PC-9 (cell line): ENCODE results near the gene NUCB1.

Experiments
- CTCF ChIP-seq: fragments of 200-600 bp; sonication (generic); conservative IDR thresholded peaks from 2 replicates; pipeline ENCODE4 v1.6.1; 2017; ENCODE audit warnings: mixed run types, antibody characterized with exemption, mild to moderate bottlenecking, moderate library complexity
- EZH2 ChIP-seq: fragments of 200-600 bp; sonication (generic); IDR thresholded peaks from 2 replicates; pipeline ENCODE4 v1.8.0; 2017; ENCODE audit warnings: antibody characterized with exemption, low read depth

- no peak for TF ChIP-seq CTCF
- TF ChIP-seq EZH2 = no peak
Measured at GRCh38 chr19:48968813-48969218, 68.7 kb downstream of the NUCB1 start.
